ENCODE results near the gene AKAP13.

The AKAP13 gene

DNA sequence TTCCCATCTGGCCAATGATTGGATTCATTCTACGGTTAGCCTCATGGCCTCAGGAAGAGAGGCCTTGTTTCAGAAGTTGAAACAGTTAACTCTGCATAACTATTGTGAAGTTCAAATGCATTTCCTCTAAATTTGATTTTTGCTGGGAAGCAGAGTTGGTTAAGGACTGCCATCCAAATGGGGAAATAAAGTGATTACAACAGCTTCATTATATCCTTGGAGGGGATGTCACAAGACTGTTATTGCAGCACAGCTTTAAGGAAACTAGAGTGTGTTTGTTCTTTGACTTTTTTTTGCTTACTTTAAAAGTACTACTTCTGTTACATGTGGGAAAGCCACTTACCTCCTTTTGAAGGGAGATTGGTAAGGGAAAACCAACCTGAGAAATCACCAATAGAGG lies 164.8 kb downstream of the AKAP13 start:
- DNase-seq, result no peak

DNA sequence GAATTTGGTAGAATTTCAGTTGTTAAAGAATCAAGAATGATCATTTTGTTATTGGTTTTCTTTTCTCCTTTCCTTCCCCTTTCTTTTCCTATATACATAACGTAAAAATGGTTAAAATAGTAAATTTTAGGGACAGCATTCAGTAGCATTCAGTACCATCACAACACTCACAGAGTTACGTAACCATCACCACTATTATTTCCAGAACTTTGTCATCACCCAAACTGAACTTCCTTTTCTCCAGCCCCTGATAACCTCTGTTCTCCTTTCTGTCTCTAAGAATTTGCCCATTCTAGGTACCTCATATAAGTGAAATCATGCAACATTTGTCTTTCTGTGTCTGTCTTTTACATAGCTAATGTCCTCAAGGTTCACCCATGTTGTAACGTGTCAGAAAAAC lies 165.3 kb downstream of the AKAP13 start:
- no peak for DNase-seq

GRCh38 chr15:85547386-85547785 lies 167.0 kb downstream of the AKAP13 start:
- DNase-seq, result no peak

GRCh38 chr15:85550283-85550682 lies 169.9 kb downstream of the AKAP13 start:
- no peak for DNase-seq

DNA sequence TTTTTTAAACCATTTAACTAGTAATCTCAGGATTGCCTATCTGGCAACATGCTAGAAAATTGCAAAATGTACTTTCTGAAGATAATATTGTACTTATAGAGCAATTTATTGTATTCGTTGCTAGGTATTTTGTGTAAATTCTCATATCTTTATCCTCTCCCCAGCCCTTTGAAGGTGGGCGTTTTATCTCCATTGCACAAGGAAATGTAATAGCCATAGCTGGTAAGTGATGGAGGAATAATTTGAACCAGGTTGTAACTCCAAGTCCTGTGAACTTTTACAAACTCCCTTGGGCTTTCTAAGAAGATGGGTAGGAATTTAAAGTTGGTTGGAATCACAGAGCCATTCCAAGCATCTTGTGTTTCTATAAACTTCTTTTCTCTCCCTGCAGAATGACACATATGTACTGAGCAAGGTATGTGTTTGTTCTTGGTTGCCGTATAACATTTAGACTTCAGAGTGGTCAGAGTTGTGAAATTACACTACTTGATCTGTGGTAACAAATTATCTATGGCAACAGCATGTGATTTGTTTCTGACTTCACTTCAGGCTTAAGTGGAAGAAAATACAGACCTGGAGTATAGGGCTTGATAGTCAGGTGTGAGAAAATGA lies 170.9 kb downstream of the AKAP13 start:
- no peak for DNase-seq

DNA sequence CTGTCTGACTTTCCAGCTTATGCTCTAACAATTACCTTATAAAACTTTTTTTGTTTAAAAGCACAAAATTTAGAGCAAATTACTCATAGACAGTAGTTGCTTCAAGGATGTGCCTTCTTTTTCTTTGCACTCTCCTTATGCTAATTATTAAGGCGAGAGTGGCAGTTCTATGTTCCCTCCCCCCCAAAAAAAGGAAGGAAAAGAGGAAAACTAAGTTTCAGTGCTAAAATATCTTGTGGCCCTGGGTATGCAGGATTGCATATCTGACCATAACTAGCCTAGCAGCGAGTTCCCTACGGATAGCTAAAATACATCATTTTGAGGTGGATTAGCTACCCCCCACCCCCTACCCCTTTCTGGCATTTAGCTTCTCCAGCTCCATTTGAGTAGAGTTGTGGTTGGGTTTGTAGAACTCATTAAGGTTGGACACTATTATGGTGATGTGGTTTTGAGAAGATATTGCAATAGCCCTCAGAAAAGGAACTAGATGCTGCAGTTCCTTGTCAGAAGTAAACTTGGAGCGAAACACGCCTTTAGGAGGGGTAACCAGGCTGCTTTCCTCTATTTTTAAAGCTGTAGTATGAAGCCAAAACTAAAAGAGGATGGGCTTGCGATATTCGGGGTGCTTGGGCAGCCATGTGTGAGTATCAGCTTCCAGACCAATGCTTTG lies 174.6 kb downstream of the AKAP13 start:
- DNase-seq, result no peak

- no peak for DNase-seq
Measured at GRCh38 chr15:85555875-85556617, 175.6 kb downstream of the AKAP13 start.

DNA sequence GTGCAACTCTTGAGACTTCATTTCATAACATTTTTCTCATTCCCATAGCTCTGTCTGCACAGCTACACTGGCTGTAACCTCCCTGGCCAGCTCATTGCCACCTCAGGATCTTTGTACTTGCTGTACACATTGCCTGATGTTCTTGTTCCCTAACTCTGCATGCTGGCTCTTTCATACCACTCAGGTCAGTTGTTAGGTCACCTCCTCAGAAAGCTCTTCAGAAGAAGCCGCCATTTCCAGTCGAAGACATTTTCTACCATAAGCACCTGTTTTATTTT lies 176.2 kb downstream of the AKAP13 start:
- no peak for DNase-seq

DNA sequence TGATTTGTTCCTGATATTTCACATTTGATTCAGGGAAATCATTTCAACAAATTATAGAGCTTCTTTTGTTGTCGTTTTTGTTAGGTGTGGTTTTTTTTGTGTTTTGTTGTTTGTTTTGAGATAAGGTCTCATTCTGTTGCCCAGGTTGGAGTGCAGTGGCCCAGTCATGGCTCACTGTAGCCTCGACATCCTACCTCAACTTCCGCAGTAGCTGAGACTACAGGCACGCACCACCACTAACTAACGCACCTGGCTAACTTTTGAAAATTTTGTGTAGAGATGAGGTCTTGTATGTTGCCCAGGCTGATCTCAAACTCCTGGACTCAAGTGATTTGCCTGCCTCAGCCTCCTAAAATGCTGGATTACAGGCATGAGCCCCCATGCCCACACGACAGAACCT lies 177.0 kb downstream of the AKAP13 start:
- no peak for DNase-seq

DNA sequence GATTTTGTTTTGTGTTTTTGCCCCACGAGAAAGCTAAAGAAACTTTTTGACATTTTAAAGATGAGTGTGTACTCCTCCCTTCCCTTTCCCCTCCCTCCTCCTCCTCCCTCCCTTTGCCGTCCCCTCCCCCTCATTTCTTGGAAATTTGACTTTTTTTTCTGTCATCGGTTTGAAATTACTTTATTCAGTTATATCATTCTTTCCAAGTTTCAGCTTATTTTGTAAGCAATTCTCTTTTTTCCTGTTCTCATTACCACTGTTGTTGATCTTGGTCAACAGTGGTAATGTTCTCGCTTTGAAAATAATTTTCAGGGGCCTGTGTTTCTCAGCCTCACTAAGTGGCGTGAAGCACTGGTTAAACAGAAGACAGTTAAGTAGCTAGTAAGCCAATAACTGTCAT lies 178.4 kb downstream of the AKAP13 start:
- no peak for DNase-seq

- DNase-seq, result no peak
Measured at GRCh38 chr15:85559530-85559929, 179.1 kb downstream of the AKAP13 start.

DNA sequence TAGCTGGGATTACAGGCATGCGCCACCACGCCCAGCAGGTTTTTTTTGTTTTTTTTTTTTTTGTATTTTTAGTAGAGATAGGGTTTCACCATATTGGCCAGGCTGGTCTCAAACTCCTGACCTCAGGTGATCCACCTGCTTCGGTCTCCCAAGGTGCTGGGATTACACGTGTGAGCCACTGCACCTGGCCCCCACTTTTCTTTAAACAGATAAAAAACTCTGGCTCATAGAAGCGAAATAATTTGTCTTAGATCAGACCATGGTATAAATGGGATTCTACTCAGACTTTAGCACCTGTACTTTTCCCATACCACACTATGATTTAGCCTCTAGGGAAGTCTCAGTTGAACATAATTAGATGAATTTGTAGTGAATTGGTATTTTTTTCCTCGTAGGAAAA lies 182.4 kb downstream of the AKAP13 start:
- no peak for DNase-seq

GRCh38 chr15:85563328-85563727 lies 182.9 kb downstream of the AKAP13 start:
- DNase-seq, result no peak

DNA sequence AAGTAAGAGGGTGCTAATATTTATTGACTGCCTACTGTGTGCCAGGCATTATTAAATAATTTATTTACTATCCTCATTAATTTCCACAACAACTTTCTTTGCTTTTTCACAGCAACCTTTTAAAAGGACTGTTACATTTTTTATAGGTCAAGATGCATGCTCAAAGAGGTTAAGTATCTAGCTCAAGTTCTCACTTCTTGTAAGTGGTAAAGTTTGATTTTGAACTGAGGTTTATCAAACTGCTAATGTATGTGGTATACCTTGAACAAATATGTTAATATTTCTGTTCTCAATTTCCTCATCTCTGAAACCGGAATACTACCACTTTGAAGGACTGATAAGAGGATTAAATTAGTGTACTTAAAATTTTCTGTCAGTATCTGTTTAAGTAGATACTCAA lies 183.3 kb downstream of the AKAP13 start:
- no peak for DNase-seq

- no peak for DNase-seq
Measured at GRCh38 chr15:85564686-85565085, 184.3 kb downstream of the AKAP13 start.

GRCh38 chr15:85568261-85568808 lies 187.9 kb downstream of the AKAP13 start:
- DNase-seq, result no peak

GRCh38 chr15:85570336-85570735 lies 189.9 kb downstream of the AKAP13 start:
- DNase-seq, result no peak

GRCh38 chr15:85571780-85572179 lies 191.4 kb downstream of the AKAP13 start:
- DNase-seq, result no peak

DNA sequence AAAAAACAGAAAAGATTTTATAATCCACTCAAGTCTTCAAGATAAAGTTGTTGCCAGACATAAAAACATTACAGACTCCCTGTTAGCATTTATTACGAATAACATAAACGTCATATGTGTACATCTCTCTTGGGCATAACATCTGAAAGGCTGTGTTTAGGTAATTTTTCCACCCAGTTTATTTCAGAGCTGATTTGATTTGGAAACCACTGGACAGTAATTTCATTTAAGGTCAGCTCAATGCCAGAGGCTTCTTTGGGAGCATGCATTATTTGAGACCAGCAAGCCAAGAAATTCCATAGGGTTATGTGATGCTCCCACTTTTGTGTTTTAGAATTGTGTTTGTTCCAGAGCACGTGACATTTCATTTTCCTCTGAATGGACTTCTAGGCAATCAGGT lies 196.0 kb downstream of the AKAP13 start:
- no peak for DNase-seq

DNA sequence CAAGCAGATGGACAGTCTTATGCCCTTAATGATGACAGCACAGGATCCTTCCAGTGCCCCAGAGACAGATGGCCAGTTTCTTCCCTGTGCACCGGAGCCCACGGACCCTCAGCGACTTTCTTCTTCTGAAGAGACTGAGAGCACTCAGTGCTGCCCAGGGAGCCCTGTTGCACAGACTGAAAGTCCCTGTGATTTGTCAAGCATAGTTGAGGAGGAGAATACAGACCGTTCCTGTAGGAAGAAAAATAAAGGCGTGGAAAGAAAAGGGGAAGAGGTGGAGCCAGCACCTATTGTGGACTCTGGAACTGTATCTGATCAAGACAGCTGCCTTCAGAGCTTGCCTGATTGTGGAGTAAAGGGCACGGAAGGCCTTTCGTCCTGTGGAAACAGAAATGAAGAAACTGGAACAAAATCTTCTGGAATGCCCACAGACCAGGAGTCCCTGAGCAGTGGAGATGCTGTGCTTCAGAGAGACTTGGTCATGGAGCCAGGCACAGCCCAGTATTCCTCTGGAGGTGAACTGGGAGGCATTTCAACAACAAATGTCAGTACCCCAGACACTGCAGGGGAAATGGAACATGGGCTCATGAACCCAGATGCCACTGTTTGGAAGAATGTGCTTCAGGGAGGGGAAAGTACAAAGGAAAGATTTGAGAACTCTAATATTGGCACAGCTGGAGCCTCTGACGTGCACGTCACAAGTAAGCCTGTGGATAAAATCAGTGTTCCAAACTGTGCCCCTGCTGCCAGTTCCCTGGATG lies 198.7 kb downstream of the AKAP13 start:
- DNase-seq, result no peak

- DNase-seq, result no peak
Measured at GRCh38 chr15:85579957-85580694, 199.7 kb downstream of the AKAP13 start.

- peak; percentile 70 for DNase-seq
Measured at GRCh38 chr15:85580879-85581278, 200.5 kb downstream of the AKAP13 start.

DNA sequence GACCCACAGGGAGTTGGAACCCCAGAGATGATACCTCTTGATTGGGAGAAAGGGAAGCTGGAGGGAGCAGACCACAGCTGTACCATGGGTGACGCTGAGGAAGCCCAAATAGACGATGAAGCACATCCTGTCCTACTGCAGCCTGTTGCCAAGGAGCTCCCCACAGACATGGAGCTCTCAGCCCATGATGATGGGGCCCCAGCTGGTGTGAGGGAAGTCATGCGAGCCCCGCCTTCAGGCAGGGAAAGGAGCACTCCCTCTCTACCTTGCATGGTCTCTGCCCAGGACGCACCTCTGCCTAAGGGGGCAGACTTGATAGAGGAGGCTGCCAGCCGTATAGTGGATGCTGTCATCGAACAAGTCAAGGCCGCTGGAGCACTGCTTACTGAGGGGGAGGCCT lies 201.1 kb downstream of the AKAP13 start:
- DNase-seq, result peak; percentile 59

Measured in CD4-positive, alpha-beta T cell treated with Interleukin-17A for 4 hours (primary cell).